ENCODE results near the gene NOSTRIN.
"Not testable (repeated sequence)": the region's sequence is repeated elsewhere in the genome, so short reads cannot be mapped to it uniquely, and the experiment has no call there.

The NOSTRIN gene

GRCh38 chr2:168790226-168790902 lies 12.1 kb upstream of the NOSTRIN start:
- no peak for DNase-seq (ENCODE audit: low read depth)

- not testable (repeated sequence) for DNase-seq (ENCODE audit: low read depth)
These were observed 11.3 kb upstream of the NOSTRIN start for GRCh38 chr2:168791140-168791539.

GRCh38 chr2:168793596-168793995 lies 8.8 kb upstream of the NOSTRIN start:
- DNase-seq (ENCODE audit: low read depth) = no peak

- no peak for DNase-seq (ENCODE audit: low read depth)
These were observed 7.5 kb upstream of the NOSTRIN start for GRCh38 chr2:168794968-168795367.

GRCh38 chr2:168796090-168796577 lies 6.3 kb upstream of the NOSTRIN start:
- no peak for DNase-seq (ENCODE audit: low read depth)

GRCh38 chr2:168796583-168797285 lies 5.7 kb upstream of the NOSTRIN start:
- no peak for DNase-seq (ENCODE audit: low read depth)

DNA sequence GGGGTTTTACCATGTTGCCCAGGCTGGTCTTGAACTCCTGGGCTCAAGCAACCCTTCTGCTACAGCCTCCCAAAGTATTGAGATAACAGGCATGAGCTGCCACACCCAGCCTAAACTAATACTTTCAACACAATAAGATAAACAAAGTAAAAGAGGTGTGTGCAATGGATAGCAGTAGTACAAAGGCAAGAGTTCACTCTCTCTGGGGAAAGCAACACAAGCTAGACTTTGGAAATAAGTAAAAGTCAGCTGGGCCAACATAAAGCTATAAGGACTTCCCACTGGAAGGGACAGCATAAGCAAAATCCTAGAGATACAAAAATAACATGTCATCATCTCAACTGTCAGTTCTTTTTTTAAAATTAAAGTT lies 5.2 kb upstream of the NOSTRIN start:
- DNase-seq (ENCODE audit: low read depth) = no peak

GRCh38 chr2:168798076-168798887 lies 4.2 kb upstream of the NOSTRIN start:
- no peak for DNase-seq (ENCODE audit: low read depth)

- no peak for DNase-seq (ENCODE audit: low read depth)
These were observed 3.5 kb upstream of the NOSTRIN start for GRCh38 chr2:168798888-168799410.

DNA sequence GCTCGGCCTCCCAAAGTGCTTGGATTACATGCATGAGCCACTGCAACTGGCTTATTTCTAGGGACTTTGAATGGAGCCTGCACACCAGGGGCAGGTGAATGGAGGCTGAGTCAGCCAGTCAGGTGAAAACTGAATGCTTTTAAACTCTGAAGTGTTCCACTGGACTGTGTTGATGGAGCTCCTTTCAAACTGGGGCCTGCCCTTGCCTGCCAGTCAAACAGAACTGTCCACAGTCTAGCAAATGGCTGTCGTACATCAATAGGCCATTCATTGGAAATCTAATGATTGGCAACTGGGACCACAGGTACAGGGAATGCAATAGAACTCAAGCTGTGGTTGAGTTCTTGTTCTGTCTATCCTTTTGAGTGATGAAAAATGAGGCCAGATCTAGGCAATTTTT lies 966 bp upstream of the NOSTRIN start:
- no peak for DNase-seq (ENCODE audit: low read depth)

GRCh38 chr2:168802859-168803725 lies 655 bp downstream of the NOSTRIN start:
- DNase-seq (ENCODE audit: low read depth) = no peak

GRCh38 chr2:168804214-168804613 lies 1.8 kb downstream of the NOSTRIN start:
- DNase-seq (ENCODE audit: low read depth) = no peak

DNA sequence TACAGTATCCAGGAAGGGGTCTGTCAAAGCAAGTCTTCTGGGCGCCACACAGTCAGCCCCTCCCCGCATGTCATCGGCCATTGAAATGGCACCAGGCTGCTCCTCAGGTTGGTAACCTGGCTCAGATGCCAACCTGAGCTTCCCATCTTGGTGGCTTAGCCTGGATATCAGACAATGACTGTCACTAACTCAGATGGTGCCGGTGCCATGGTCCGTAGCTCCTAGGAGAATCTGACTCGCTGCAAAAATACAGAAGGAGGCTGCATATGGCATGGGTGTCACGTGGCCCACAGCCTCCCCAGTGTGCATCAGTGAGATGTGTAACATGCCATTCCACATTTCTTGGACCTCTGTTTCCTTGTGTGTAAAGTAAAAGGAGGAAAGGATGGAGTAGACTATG lies 3.2 kb downstream of the NOSTRIN start:
- DNase-seq (ENCODE audit: low read depth) = no peak

- no peak for DNase-seq (ENCODE audit: low read depth)
These were observed 7.1 kb downstream of the NOSTRIN start for GRCh38 chr2:168809537-168809936.

GRCh38 chr2:168810235-168810634 lies 7.8 kb downstream of the NOSTRIN start:
- DNase-seq (ENCODE audit: low read depth) = no peak

DNA sequence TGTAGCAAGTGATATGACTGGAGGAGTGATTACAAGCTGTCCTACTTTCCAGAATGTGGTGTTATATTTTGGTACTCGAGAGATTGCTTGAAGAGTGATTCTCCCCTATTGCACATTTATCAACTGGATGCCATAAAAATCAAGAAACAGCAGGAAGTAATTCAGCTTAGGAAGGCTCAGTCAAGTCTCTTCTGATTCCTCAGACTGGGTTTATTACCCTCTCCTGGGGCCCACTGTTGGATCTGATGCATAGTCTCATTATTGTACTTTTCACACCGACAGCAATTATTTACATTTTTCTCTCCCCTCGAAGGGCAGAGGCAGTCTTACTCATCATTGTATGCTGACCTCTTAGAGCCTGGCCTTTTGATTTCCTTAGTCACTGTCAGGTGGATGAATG lies 9.3 kb downstream of the NOSTRIN start:
- DNase-seq (ENCODE audit: low read depth) = no peak

DNA sequence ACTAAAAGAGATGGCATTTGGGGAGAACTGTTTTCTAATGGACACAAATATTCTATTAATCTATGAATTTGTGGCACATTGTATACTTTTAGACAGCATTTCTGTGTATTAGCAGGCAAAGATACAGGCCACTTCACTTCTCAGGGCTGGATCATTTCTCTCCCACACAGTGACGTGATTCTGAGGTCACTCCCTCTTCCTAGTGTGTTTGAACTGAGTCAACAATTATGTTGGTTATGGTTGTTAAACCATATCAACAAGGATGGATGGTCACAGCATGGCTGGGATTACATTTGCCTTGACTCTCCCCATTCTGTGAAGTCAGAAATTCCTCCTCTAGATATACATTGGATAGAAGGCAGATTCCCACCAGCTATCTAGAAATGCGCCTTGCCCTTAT lies 11.6 kb downstream of the NOSTRIN start:
- DNase-seq (ENCODE audit: low read depth) = no peak

GRCh38 chr2:168814939-168815907 lies 12.8 kb downstream of the NOSTRIN start:
- no peak for DNase-seq (ENCODE audit: low read depth)

- no peak for DNase-seq (ENCODE audit: low read depth)
These were observed 13.9 kb downstream of the NOSTRIN start for GRCh38 chr2:168816369-168816768.

DNA sequence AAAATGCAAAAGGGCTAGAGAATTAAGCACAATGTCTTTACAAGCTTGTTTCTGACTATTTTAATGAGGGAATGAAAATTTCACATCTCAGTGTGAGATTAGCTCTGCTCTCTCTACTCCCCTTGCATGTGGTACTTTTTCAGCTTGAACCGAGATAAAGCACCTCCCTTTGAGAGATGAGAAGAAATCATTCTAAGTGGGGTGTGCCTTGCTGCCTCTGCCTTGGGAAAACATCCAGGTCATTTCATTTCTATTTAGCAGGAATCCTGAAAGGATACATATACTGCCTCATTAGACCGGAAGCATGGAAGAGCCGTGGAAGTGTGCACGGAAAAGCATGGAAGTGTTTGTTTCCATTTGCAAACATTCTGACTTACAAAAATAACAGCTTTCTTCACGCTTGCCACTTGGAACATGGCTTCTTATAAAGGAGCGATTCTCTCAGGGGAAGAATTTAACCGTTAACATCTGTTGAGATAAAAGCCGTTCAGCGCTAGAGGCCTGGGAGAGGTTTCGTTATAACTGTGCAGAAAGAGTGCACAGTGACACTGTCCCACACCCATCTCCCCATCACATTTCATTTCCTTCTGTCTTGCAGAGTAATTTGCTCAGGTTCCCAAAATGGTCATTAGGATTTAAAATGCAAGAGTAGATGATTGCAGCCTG lies 16.7 kb downstream of the NOSTRIN start:
- no peak for DNase-seq (ENCODE audit: low read depth)

All from stimulated activated CD8-positive, alpha-beta memory T cell treated with anti-CD3 and anti-CD28 coated beads, Interleukin-12 subunit alpha, Interleukin-12 subunit beta, amount 100 ng/mL, for 4 hours (primary cell).